HG02623 (cell line): ENCODE data around the gene NOXO1.
"Not testable (repeated sequence)": the region's sequence is repeated elsewhere in the genome, so short reads cannot be mapped to it uniquely, and the experiment has no call there.

Source experiments
- ATAC-seq: cut with Tn5 transposase; IDR thresholded peaks from one replicate; pipeline ENCODE4 v1.9.1; 2021; ENCODE audit warnings: moderate library complexity; ENCODE audit not compliant: unreplicated experiment

The NOXO1 gene

DNA sequence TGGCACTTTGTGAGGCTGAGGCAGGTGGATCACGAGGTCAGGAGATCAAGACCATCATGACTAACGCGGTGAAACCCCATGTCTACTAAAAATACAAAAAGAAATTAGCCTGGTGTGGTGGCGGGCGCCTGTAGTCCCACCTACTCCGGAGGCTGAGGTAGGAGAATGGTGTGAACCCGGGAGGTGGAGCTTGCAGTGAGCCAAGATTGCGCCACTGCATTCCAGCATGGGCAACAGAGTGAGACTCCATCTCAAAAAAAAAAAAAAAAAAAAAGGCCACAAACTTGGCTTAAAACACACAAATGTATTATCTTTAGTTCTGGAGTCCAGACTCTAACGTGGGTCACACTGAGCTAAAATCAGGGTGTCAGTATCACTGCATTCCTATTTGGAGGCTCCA, 30.5 kb upstream of the NOXO1 start:
- ATAC-seq: not testable (repeated sequence)

DNA sequence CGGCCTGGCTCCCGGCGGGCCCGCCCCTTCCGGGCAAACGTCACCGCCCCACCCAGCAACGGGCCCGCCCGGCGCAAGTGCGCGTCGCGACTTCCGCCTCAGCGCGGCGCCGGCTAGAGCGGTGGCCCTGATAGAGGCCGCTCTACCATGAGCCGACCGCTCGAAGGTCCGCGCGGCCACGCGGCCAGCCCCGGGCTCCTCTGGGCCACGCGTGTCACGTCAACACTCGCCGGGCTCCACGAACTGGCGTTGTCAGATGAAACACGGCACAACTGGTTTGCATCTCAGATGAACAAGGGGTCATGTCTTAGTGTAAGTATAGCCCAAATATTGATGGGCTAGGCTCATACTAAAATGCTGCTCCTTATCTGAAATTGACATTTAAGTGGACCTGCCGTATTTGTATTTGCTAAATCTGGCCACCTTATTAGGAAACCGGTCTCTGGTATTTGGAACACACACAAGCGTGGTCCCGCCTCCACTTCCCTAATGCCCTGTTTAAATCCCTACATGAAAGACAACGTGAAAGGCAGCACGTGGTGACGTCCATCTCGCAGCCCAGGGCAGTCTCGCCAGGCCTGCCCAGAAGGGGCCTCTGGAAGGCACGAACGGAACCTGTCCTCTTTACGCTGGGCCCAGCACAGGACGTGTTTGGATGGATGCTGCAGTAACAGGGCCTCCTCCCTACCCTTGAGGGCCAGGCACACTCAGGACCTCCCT, 28.7 kb upstream of the NOXO1 start, which contains the start of gene ZNF598:
TSS of gene ZNF598 (minus strand) at position 31 of the 720 bp plus-strand sequence.
- peak; percentile 65 for ATAC-seq

- ATAC-seq: peak; percentile 25
Measured at GRCh38 chr16:2009164-2009711, 28.0 kb upstream of the NOXO1 start.

- ATAC-seq: no peak
Measured at GRCh38 chr16:2008631-2009163, 27.4 kb upstream of the NOXO1 start.

DNA sequence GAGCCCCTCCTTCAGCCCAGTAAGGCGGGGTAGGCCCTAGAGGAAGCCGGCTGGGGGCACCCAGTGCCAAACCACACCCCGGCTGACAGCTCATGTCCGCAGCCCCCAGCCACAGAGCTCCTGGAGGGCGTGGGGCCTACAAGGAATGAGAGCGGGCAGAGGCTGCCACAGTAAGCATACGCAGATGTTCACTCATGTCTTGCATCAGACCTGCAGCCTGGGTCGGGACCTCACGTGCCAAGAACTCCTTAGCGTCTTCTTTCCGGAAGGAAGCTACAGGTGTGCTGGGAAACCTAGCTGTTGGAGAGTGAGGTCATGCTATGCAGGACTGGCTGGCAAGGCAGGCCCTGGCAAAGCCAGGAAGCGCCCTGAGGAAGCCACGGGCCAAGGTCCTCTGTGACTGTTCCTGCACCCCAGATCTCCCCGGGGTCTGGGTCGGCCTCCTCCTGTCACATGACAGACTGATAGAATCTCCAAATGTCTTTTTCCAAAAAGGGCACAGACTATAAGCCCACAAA, 26.8 kb upstream of the NOXO1 start:
- no peak for ATAC-seq

GRCh38 chr16:2007081-2007836, 26.0 kb upstream of the NOXO1 start:
- no peak for ATAC-seq

DNA sequence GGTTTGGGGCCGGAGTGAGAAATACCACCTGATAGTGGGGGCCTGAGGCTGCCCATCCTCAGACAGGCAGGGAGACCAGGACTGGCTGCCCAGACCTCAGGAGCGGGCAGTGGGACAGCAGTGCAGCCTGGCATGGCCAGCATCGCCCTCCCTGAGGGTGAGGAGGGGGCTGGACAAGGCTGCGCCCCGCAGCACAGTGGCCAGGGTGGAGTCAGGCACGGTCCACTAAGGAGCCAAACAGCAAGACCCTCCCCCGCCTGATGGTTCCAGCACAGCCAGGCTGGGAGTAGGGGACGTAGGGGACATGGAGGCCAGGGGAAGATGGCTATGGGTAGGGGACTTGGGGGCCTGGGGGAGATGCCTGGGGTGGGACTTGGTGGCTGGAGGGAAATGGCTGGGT, 25.0 kb upstream of the NOXO1 start:
- ATAC-seq: no peak

DNA sequence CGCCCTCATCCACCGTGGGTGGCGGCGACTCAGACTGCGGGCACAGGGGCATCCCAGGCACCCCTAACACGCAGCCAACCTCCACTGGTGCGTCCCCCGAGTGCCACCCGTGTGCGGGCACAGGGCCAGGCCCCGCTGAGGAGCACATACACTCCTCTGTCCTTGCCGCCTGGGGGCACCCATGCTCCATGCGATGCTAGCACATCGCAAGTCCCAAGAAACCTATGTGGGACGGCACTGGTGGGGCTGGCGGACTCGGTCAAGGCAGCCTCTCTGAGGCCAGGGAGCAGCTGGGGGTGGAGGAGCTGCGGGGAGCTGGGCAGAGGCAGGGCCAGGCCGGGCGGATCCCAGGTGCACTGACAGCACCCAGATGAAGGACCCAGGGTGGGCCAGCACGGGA, 24.4 kb upstream of the NOXO1 start:
- no peak for ATAC-seq

DNA sequence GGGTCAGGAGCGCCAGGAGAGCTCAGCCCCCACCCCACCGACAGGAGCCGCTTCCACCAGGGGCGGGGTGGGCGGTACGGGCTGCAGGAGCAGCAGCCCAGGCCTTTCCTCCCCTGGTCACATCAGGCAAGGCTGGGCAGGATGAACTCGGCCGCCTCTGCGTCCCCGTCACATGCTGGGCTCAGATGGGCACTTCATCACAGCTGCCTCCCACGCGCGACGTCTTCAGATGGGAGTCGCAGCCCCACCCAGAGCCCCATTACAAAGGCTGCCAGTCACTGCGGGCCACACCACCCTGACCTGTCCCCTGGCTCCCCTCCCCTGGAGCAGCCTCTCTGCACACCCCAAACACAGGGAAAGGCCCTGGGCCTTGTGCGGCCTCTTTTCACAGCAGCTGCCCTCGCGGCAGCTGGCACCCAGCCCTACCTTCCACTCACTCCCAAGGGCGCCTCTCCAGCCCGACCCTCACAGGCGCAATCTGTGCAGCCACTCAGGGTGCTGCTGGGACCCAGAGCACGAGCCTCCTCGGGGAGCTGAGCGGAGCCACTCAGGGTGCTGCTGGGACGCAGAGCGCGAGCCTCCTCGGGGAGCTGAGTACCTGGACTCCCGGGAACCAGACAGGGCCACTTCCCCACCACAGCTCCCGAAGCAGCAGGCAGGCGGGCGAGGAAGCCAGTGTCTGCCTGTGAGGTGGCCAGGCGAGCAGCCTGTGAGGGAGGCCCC, 23.7 kb upstream of the NOXO1 start:
- no peak for ATAC-seq

DNA sequence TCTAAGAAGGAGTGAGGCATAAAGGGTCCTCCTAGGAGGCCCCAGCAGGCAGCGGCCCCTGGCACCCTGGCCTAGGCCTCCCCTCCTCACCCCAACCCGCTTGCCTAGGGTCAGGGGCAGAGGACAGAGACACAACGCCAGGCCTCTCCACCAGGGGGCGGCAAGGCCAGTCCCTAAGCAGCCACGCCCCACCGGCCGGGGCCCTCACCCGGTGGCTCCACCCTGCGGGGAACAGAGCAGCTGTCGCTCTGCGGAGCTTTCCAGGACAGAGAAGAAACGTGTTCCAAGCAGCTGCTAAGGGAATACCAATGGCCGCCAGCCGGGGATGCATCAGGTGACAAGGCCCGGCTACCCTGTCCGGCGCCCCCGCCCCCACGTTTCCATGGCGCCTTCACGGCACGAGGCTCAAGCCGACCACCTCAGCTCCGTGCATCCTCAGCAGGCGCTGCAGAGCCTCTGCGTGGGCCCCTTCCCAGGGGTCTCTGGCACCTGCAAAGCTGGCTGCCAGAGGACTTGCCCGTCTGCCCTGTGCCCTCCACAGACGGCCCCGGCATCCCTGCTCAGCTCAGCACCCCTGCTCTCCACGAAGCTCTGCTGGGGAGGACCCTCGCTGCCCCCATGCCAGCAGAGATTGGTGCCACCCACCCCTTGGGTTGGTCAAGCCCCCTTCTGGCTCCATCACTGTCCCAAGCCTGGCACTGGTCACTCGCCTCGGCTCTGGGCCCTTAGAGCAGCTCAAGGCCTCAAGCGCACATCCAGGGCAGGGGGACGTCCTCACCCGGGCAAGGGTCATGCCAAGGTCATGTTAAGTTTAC, 22.8 kb upstream of the NOXO1 start:
- ATAC-seq: no peak

- no peak for ATAC-seq
Measured at GRCh38 chr16:2003231-2003826, 22.1 kb upstream of the NOXO1 start.

DNA sequence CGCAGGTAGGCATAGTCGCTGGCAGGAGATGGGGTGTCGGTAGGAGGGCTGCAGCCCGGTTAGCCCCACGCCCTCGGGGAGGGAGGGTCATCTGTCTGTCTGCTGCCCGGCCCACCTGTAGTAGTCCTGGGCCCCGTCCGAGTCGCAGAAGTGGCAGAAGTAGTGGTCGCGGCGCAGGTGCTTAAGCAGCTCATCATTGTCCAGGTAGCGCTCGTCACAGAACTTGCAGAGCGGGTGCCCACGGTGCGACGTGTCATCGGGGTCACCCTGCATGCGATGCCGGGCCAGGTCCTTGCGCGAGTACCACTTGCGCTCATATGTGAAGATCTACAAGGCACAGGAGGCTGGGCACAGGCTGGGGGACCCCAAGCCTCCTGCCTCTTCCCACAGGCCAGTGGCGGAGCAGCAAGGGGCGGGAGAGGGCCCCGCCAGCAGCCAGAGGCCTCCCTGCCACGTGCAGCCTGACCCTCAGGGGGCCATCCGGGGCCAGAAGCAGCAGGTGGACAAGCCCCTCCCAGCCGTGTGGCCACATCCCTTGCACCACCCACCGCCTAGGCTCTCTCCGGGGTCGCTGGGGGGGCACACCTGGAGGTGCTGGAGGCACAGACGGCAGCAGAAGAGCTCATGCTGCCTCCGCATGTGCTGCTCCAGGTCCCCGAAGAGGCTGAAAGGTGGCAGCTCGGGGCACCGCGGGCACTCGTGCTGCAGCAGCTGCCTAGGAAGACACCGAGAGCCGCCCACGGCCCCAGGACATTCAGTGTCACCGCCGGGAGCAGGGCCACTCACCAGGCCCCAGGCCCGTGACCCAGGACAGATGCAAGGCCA, 21.3 kb upstream of the NOXO1 start:
- ATAC-seq: no peak

GRCh38 chr16:2001456-2002355, 20.4 kb upstream of the NOXO1 start:
- ATAC-seq: no peak

- no peak for ATAC-seq
Measured at GRCh38 chr16:2001035-2001434, 19.8 kb upstream of the NOXO1 start.

- no peak for ATAC-seq
Measured at GRCh38 chr16:1999866-2000514, 18.7 kb upstream of the NOXO1 start.

- ATAC-seq: no peak
Measured at GRCh38 chr16:1998852-1999801, 17.9 kb upstream of the NOXO1 start.
